GM10248 (cell line): ENCODE measurements around the gene CCDC57.
"Not testable (repeated sequence)": the region's sequence is repeated elsewhere in the genome, so short reads cannot be mapped to it uniquely, and the experiment has no call there.

Source experiments
- CTCF ChIA-PET: fragments of 300-600 bp; sonication (Branson Sonifier 250); formaldehyde crosslinking; extraction: SDS; loops from one replicate; lab custom pipeline; 2021; ENCODE audit warnings: antibody characterized with exemption; lab: Yijun Ruan, JAX
- POLR2A ChIA-PET: fragments of 350-650 bp; sonication (Branson Sonifier 250); formaldehyde crosslinking; extraction: SDS; loops from one replicate; lab custom pipeline; 2020; ENCODE audit warnings: antibody characterized with exemption; lab: Yijun Ruan, JAX
- DNase-seq: peaks from one replicate; pipeline ENCODE4 v3.0.0; 2012; ENCODE audit errors: extremely low spot score
- TF ChIP-seq, protein P1 (sequence below): IDR thresholded peaks from 2 replicates; pipeline ENCODE4 v1.5.1; 2012; ENCODE audit warnings: mild to moderate bottlenecking, low read depth; ENCODE audit errors: extremely low read depth, missing control alignments, control extremely low read depth

CCDC57 gene

GRCh38 chr17:82256242-82256885, 43.7 kb upstream of the CCDC57 start:
- ChIA-PET CTCF (interaction anchor here (1.4 to 2.9 kb wide), 2 partner anchors 10 to 21 kb away, joined by 8 to 9 read pairs; no protein-coding TSS in a partner anchor), POLR2A (interaction anchor here (0.6 kb wide), 1 partner anchor 154 kb away, joined by 3 read pairs; no protein-coding TSS in a partner anchor)
- no peak for DNase-seq
- TF ChIP-seq, protein P1, sequence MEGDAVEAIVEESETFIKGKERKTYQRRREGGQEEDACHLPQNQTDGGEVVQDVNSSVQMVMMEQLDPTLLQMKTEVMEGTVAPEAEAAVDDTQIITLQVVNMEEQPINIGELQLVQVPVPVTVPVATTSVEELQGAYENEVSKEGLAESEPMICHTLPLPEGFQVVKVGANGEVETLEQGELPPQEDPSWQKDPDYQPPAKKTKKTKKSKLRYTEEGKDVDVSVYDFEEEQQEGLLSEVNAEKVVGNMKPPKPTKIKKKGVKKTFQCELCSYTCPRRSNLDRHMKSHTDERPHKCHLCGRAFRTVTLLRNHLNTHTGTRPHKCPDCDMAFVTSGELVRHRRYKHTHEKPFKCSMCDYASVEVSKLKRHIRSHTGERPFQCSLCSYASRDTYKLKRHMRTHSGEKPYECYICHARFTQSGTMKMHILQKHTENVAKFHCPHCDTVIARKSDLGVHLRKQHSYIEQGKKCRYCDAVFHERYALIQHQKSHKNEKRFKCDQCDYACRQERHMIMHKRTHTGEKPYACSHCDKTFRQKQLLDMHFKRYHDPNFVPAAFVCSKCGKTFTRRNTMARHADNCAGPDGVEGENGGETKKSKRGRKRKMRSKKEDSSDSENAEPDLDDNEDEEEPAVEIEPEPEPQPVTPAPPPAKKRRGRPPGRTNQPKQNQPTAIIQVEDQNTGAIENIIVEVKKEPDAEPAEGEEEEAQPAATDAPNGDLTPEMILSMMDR = no peak

- TF ChIP-seq, protein P1 = no peak
- POLR2A ChIA-PET = interaction anchor here (0.9 to 1.2 kb wide), 2 partner anchors 14 to 27 kb away, joined by 3 to 6 read pairs; partner anchors contain the start of gene SLC16A3
- no peak for DNase-seq
- CTCF ChIA-PET = interaction anchor here (1.4 to 2.9 kb wide), 2 partner anchors 10 to 20 kb away, joined by 8 to 9 read pairs; no protein-coding TSS in a partner anchor
Observed at GRCh38 chr17:82255402-82255972, 42.8 kb upstream of the CCDC57 start.

GRCh38 chr17:82254746-82255145, 42.1 kb upstream of the CCDC57 start:
- ChIA-PET CTCF (interaction anchor here (1.4 to 2.9 kb wide), 2 partner anchors 9 to 19 kb away, joined by 8 to 9 read pairs; no protein-coding TSS in a partner anchor), POLR2A (interaction anchor here (0.9 to 1.2 kb wide), 2 partner anchors 13 to 26 kb away, joined by 3 to 6 read pairs; partner anchors contain the start of gene SLC16A3)

DNA sequence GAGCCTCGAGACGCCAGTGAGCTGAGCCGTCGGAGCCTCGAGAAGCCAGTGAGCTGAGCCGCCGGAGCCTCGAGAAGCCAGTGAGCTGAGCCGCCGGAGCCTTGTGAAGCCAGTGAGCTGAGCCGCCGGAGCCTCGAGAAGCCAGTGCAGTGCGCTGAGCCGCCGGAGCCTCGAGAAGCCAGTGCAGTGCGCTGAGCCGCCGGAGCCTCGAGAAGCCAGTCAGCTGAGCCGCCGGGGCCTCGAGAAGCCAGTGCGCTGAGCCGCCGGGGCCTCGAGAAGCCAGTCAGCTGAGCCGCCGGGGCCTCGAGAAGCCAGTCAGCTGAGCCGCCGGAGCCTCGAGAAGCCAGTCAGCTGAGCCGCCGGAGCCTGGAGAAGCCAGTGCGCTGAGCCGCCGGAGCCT, 41.5 kb upstream of the CCDC57 start:
- POLR2A ChIA-PET, DNase-seq: not testable (repeated sequence)
- CTCF ChIA-PET = interaction anchor here (2.9 kb wide), 1 partner anchor 19 kb away, joined by 9 read pairs; no protein-coding TSS in a partner anchor

More at GRCh38 chr17:82254746-82255145, 42.1 kb upstream of the CCDC57 start:
- not testable (repeated sequence) for DNase-seq

GRCh38 chr17:82253179-82253544, 40.5 kb upstream of the CCDC57 start:
- no peak for DNase-seq
- TF ChIP-seq, protein P1 = no peak
- POLR2A ChIA-PET = interaction anchor here (0.5 kb wide), 1 partner anchor 142 kb away, joined by 3 read pairs; no protein-coding TSS in a partner anchor
- CTCF ChIA-PET = interaction anchor here (1.2 kb wide), 1 partner anchor 11 kb away, joined by 4 read pairs; no protein-coding TSS in a partner anchor

DNA sequence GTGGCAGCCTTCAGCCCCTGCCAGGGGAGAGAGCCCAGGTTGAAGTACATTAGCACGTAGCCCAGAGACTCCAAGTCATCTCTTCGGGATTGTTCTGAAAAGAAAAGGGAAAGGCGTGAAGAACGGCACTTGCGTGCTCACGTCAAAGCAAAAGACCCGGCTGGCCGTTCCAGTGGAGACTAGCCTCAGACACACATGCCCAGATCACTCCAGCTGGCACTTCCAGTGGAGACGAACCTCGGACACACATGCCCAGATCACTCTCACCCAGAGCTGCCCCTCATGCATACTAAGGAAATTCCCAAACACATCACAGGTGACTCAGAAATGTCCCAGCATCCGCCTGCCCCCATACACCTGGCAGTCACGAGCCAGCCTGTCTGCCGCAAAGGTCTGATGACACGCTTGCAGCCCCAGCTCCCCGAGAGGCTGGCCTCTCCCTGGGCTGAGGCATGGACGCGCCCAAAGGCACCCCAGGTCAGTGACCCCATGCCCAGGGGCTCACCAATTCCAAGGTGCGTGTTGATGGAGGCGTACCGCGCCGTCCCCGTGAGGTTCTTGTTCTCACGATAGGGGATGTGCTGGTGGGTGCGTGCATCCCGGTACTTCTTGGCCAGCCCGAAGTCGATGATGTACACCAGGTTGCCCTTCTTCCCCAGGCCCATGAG, 40.0 kb upstream of the CCDC57 start:
- POLR2A ChIA-PET = interaction anchor here (0.5 kb wide), 1 partner anchor 141 kb away, joined by 3 read pairs; no protein-coding TSS in a partner anchor
- CTCF ChIA-PET = interaction anchor here (1.2 kb wide), 1 partner anchor 11 kb away, joined by 4 read pairs; no protein-coding TSS in a partner anchor
- TF ChIP-seq, protein P1 = no peak
- DNase-seq = no peak

DNA sequence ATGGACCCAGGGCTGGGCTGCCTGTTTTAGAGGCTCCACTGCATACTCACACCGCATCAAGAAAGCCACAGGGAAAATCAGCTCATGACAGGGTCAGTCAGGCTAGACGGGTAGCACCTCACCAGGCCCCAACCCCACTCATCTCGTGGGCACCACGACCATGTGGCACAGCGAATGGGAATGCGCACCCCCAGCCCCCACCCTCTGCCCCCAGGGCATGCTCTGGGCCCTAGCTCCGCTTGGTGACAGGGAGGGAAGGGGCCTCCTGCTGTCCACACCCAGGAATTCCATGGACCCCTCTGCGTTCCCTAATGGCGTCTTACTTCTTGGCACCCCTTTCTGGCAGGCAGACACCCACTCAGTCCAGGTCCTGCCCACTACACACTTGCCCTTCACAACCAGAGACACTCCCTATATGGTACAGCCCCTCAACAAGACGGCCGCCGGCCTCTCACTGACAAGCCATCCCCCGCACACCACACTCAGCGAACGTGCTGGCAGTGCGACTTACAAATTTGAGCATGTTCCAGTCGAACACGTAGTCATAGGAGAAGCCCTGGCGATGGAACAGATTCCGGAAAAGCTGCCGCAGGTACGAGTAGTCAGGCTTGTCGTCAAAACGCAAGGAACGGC, 38.3 kb upstream of the CCDC57 start:
- POLR2A ChIA-PET = interaction anchor here (0.7 kb wide), 1 partner anchor 49 kb away, joined by 3 read pairs; no protein-coding TSS in a partner anchor
- TF ChIP-seq, protein P1 = no peak
- no peak for DNase-seq
- CTCF ChIA-PET = interaction anchor here (1.2 to 1.5 kb wide), 2 partner anchors 9 to 15 kb away, joined by 4 read pairs; no protein-coding TSS in a partner anchor
